Superior temporal gyrus (tissue), 1 donor: ENCODE data around the gene GOT1.

Experiments used
- DNase-seq: peaks from one replicate; pipeline ENCODE4 v3.0.0-alpha.2; 2016; ENCODE audit errors: extremely low spot score

The GOT1 gene

GRCh38 chr10:99430451-99431189 is at the start of gene GOT1:
GOT1 (minus strand) TSS chr10:99430624; CDS start chr10:99430565, 59 bp downstream.
- peak; percentile 100 for DNase-seq

GRCh38 chr10:99470327-99470726 is 39.9 kb upstream of the GOT1 start:
- no peak for DNase-seq

- no peak for DNase-seq
Measured at GRCh38 chr10:99467236-99467999, 37.0 kb upstream of the GOT1 start.

- DNase-seq = no peak
Measured at GRCh38 chr10:99466632-99467223, 36.3 kb upstream of the GOT1 start.

- DNase-seq = no peak
Measured at GRCh38 chr10:99461230-99461629, 30.8 kb upstream of the GOT1 start.

- DNase-seq = no peak
Measured at GRCh38 chr10:99460070-99460469, 29.6 kb upstream of the GOT1 start.

GRCh38 chr10:99459217-99459616 is 28.8 kb upstream of the GOT1 start:
- no peak for DNase-seq

- no peak for DNase-seq
Measured at GRCh38 chr10:99457813-99458212, 27.4 kb upstream of the GOT1 start.

GRCh38 chr10:99456931-99457288 is 26.5 kb upstream of the GOT1 start:
- DNase-seq = no peak

GRCh38 chr10:99456207-99456930 is 25.9 kb upstream of the GOT1 start:
- DNase-seq = no peak

GRCh38 chr10:99451981-99452380 is 21.6 kb upstream of the GOT1 start:
- no peak for DNase-seq

GRCh38 chr10:99451499-99451788 is 21.0 kb upstream of the GOT1 start:
- DNase-seq = no peak

- DNase-seq = no peak
Measured at GRCh38 chr10:99450624-99451498, 20.4 kb upstream of the GOT1 start.

GRCh38 chr10:99450156-99450555 is 19.7 kb upstream of the GOT1 start:
- no peak for DNase-seq

GRCh38 chr10:99449023-99449422 is 18.6 kb upstream of the GOT1 start:
- no peak for DNase-seq

GRCh38 chr10:99444383-99445045 is 14.1 kb upstream of the GOT1 start:
- DNase-seq = no peak

GRCh38 chr10:99443500-99443899 is 13.1 kb upstream of the GOT1 start:
- DNase-seq = no peak

GRCh38 chr10:99442394-99442793 is 12.0 kb upstream of the GOT1 start:
- no peak for DNase-seq

GRCh38 chr10:99438890-99439289 is 8.5 kb upstream of the GOT1 start:
- no peak for DNase-seq

- DNase-seq = peak; percentile 94
Measured at GRCh38 chr10:99435986-99436638, 5.7 kb upstream of the GOT1 start.
